ENCODE results near the gene FUT4. TPM values are rescaled to one million over a fixed set of nuclear protein-coding genes. Genes with fewer than 3 reads are reported as not detected.

FUT4 gene
- total RNA-seq, 1 experiment from 2014 or later: 5.7 TPM

DNA sequence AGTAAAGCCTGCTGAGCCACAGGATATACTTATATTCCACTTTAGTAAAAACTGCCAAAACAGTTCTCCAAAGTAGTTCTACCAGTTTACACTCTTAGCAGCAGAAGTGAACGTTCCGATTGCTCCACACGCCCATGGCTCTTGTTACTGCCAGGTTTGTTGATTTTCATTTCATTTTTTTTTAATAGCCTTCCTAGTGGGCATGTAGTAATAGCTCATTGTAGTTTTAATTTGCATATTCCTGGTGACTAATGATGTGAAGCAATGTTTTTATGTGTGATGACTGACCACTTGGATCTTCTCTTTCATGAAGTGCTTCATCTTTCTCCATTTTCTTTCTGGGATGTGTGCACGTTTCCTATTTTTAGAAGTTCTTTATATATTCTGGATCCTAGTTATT, 36.2 kb upstream of the FUT4 start:
- no peak overlapping the region for H3K4me2 ChIP-seq (ENCODE audit: low read length)
- no peaks in the 10 kb centered on the region for H3K4me1 ChIP-seq (ENCODE audit: control insufficient read depth in 1 of 2, insufficient read depth in 2 of 2, low read length in 2 of 2)
- no peaks in the 10 kb centered on the region for H3K36me3 ChIP-seq (ENCODE audit: control insufficient read depth in 1 of 2, insufficient read depth in 2 of 2, low read length in 2 of 2)
- ChIA-PET POLR2A (no interaction called here), RAD21 (ENCODE audit: low non-redundant PET in 1 of 2, low total read pairs in 2 of 2, uncharacterized antibody in 2 of 2, unreplicated experiment in 2 of 2) (no interaction called here), CTCF (interaction anchor here (2.9 kb wide), 1 partner anchor 612 kb away, joined by 15 read pairs; no protein-coding TSS in a partner anchor)
- no peaks in the 10 kb centered on the region for H4K20me1 ChIP-seq (ENCODE audit: insufficient read depth)
- TF ChIP-seq, protein P1, sequence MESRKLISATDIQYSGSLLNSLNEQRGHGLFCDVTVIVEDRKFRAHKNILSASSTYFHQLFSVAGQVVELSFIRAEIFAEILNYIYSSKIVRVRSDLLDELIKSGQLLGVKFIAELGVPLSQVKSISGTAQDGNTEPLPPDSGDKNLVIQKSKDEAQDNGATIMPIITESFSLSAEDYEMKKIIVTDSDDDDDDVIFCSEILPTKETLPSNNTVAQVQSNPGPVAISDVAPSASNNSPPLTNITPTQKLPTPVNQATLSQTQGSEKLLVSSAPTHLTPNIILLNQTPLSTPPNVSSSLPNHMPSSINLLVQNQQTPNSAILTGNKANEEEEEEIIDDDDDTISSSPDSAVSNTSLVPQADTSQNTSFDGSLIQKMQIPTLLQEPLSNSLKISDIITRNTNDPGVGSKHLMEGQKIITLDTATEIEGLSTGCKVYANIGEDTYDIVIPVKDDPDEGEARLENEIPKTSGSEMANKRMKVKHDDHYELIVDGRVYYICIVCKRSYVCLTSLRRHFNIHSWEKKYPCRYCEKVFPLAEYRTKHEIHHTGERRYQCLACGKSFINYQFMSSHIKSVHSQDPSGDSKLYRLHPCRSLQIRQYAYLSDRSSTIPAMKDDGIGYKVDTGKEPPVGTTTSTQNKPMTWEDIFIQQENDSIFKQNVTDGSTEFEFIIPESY (IDR thresholded peaks at IDR 0.05; ENCODE audit: extremely low read depth, insufficient replicate concordance, low read length): no peak
- no peak for TF ChIP-seq SRF (IDR thresholded peaks at IDR 0.05; ENCODE audit: low read depth)
- no peak for TF ChIP-seq ZNF274 (IDR thresholded peaks at IDR 0.05; ENCODE audit: low read depth, low read length)
- TF ChIP-seq REST (IDR thresholded peaks at IDR 0.05; ENCODE audit: low read depth): no peak
- TF ChIP-seq YY1 (IDR thresholded peaks at IDR 0.05; ENCODE audit: extremely low read depth, insufficient replicate concordance, low read depth, low read length): no peak
- no peak overlapping the region for H2AFZ ChIP-seq (ENCODE audit: low read depth, low read length, poor library complexity, severe bottlenecking)
- H3K9me2 ChIP-seq (ENCODE audit: insufficient read depth): no peaks in the 10 kb centered on the region
- H3K4me3 ChIP-seq (replicated peaks in 1 of 2; ENCODE audit: low read depth in 1 of 2, low read length in 2 of 2): no peak overlapping the region
- no peaks in the 10 kb centered on the region for H3K27me3 ChIP-seq (ENCODE audit: insufficient read depth, low read length)
- no peak overlapping the region for H3K27ac ChIP-seq (ENCODE audit: low read depth, low read length)
- no peak for ATAC-seq
- no peak overlapping the region for H3K9ac ChIP-seq (ENCODE audit: low read length)
- no TSS peak for BruUV-seq (replicated peaks)
- DNase-seq (ENCODE audit: low read depth, low spot score): no peak
- no peaks in the 10 kb centered on the region for H3K9me3 ChIP-seq (ENCODE audit: control insufficient read depth in 1 of 2, insufficient read depth in 1 of 2, low read depth in 1 of 2, low read length in 2 of 2)
- intact Hi-C loops (cut with micrococcal nuclease): loop anchor here (10.0 kb wide), 3 partner anchors 583 to 1563 kb away; no protein-coding TSS in a partner anchor
- H3K79me2 ChIP-seq (ENCODE audit: insufficient read depth, low read length): no peaks in the 10 kb centered on the region
